Ovary (tissue), 3 donors: ENCODE results near the gene ROPN1B.
"Not testable (repeated sequence)": the region's sequence is repeated elsewhere in the genome, so short reads cannot be mapped to it uniquely, and the experiment has no call there.

Experiments used
- EP300 ChIP-seq: sonication (generic); formaldehyde crosslinking; IDR thresholded peaks from one replicate; pipeline ENCODE4 v1.6.1; 2017; ENCODE audit warnings: antibody characterized with exemption
- POLR2A ChIP-seq: fragments of 450-650 bp; IDR thresholded peaks from one replicate; pipeline ENCODE4 v1.6.1; 2017; ENCODE audit warnings: antibody characterized with exemption, mild to moderate bottlenecking, moderate library complexity
- TF ChIP-seq, protein P1 (sequence below), 3 donors: fragments of 450-650 bp in 2 of 3; fragments of 200-600 bp in 1 of 3; IDR thresholded peaks; one replicate each; pipeline versions ENCODE4 v1.5.1 to v1.8.0; 2016 to 2022; ENCODE audit warnings: antibody characterized with exemption in 3 of 3, mild to moderate bottlenecking in 1 of 3
- donor health status: DM: no; HTN: no; CAD: no.

DNA sequence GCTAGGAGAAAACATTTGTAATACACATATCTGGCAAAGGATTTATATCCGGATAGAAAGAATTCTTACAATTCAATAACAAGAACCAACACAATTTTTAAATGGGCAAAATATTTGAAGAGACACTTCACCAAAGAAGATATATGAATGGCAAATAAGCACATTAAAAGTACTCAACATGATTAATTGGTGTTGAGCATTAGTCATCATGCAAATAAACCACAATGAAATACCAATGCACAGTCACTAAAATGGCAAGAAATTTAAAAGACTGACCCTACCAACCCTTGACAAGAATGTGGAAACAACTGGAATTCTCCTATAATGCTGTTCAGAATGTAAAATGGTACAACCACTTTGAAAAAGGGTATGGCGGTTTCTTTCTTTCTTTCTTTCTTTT, 21.2 kb upstream of the ROPN1B start:
- TF ChIP-seq, protein P1, sequence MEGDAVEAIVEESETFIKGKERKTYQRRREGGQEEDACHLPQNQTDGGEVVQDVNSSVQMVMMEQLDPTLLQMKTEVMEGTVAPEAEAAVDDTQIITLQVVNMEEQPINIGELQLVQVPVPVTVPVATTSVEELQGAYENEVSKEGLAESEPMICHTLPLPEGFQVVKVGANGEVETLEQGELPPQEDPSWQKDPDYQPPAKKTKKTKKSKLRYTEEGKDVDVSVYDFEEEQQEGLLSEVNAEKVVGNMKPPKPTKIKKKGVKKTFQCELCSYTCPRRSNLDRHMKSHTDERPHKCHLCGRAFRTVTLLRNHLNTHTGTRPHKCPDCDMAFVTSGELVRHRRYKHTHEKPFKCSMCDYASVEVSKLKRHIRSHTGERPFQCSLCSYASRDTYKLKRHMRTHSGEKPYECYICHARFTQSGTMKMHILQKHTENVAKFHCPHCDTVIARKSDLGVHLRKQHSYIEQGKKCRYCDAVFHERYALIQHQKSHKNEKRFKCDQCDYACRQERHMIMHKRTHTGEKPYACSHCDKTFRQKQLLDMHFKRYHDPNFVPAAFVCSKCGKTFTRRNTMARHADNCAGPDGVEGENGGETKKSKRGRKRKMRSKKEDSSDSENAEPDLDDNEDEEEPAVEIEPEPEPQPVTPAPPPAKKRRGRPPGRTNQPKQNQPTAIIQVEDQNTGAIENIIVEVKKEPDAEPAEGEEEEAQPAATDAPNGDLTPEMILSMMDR (IDR thresholded peaks at IDR 0.05): not testable (repeated sequence)
- not testable (repeated sequence) for TF ChIP-seq POLR2A, EP300
